HepG2 (cell line): ENCODE data around the gene DCDC2C. TPM values are rescaled to one million over a fixed set of nuclear protein-coding genes. Genes with fewer than 3 reads are reported as not detected.
A peak's percentile ranks its signal among the peaks of the same experiment; 100 is the strongest.

ENCODE experiments used
- BCL6 ChIP-seq: IDR thresholded peaks from 2 replicates; pipeline ENCODE4 v1.6.1; 2016; ENCODE audit warnings: missing genetic modification reagents, missing compliant biosample characterization
- GABPB1 ChIP-seq: IDR thresholded peaks from 2 replicates; pipeline ENCODE4 v1.6.1; 2016; ENCODE audit warnings: mild to moderate bottlenecking, missing genetic modification reagents, moderate library complexity, missing compliant biosample characterization
- HNF4A ChIP-seq: sonication (generic); formaldehyde crosslinking; IDR thresholded peaks from 2 replicates; pipeline ENCODE4 v1.4.0; 2020; ENCODE audit warnings: missing genetic modification reagents
- MAF1 ChIP-seq: sonication (generic); formaldehyde crosslinking; IDR thresholded peaks from 2 replicates; pipeline ENCODE4 v1.5.0; 2020; ENCODE audit warnings: missing genetic modification reagents, borderline replicate concordance
- ZBTB7A ChIP-seq: sonication (generic); formaldehyde crosslinking; IDR thresholded peaks from 2 replicates; pipeline ENCODE4 v1.8.0; 2022; ENCODE audit warnings: mild to moderate bottlenecking, missing genetic modification reagents
- ZNF253 ChIP-seq: sonication (generic); formaldehyde crosslinking; IDR thresholded peaks from 2 replicates; pipeline ENCODE4 v1.8.0; 2022; ENCODE audit warnings: mild to moderate bottlenecking, missing genetic modification reagents, borderline replicate concordance
- ZNF460 ChIP-seq: sonication (generic); formaldehyde crosslinking; IDR thresholded peaks from 2 replicates; pipeline ENCODE4 v1.5.1; 2020; ENCODE audit warnings: missing genetic modification reagents, mild to moderate bottlenecking, borderline replicate concordance
- ZNF552 ChIP-seq: sonication (generic); formaldehyde crosslinking; IDR thresholded peaks from 2 replicates; pipeline ENCODE4 v1.9.0; 2022; ENCODE audit warnings: missing genetic modification reagents, mild to moderate bottlenecking, borderline replicate concordance
- ZNF678 ChIP-seq: sonication (generic); formaldehyde crosslinking; IDR thresholded peaks from 2 replicates; pipeline ENCODE4 v1.4.0; 2020; ENCODE audit warnings: mild to moderate bottlenecking, missing genetic modification reagents
- ZNF788 ChIP-seq: sonication (generic); formaldehyde crosslinking; IDR thresholded peaks from 2 replicates; pipeline ENCODE4 v1.5.0; 2020; ENCODE audit warnings: mild to moderate bottlenecking, missing genetic modification reagents, borderline replicate concordance
- polyA plus RNA-seq, 8 experiments: library from polyadenylated mRNA; depleted of rRNA in 3 of 8; stranded (reverse) in 7 of 8; unstranded in 1 of 8; fragments of >200 nt; fragmentation: Illumina TruSeq in 4 of 8; extraction: Trizol in 4 of 8; gene quantifications; 2 replicates each; pipeline versions ENCODE4 v1.2.1 to v1.2.3, GENCODE V29; 2011 to 2016; ENCODE audit warnings: low read depth in 4 of 8, missing spikeins in 1 of 8, mixed read lengths in 1 of 8; ENCODE audit not compliant: insufficient read depth in 1 of 8
- total RNA-seq, 5 experiments: library from RNA; depleted of rRNA; stranded (reverse); fragments of >200 nt; fragmentation: Illumina TruSeq; extraction: Trizol; gene quantifications; 2 replicates each; pipeline ENCODE4 v1.2.3, GENCODE V29; 2016; ENCODE audit warnings: low read depth in 1 of 5
- TF ChIP-seq, protein P1 (sequence below): sonication (generic); formaldehyde crosslinking; IDR thresholded peaks from 2 replicates; pipeline ENCODE4 v1.5.1; 2020; ENCODE audit warnings: missing genetic modification reagents, mild to moderate bottlenecking, borderline replicate concordance
- TF ChIP-seq, protein P2 (sequence below): sonication (generic); formaldehyde crosslinking; IDR thresholded peaks from 2 replicates; pipeline ENCODE4 v1.4.0; 2020; ENCODE audit warnings: missing genetic modification reagents
- TF ChIP-seq, protein P3 (sequence below): sonication (generic); formaldehyde crosslinking; IDR thresholded peaks from 2 replicates; pipeline ENCODE4 v1.4.0; 2020; ENCODE audit warnings: mild to moderate bottlenecking, missing genetic modification reagents, borderline replicate concordance

The DCDC2C gene
- total and polyA plus RNA-seq, 2 of the 13 experiments (the other 11 are each of a cell fraction or from before 2014, with no cell fraction given) = not detected

DNA sequence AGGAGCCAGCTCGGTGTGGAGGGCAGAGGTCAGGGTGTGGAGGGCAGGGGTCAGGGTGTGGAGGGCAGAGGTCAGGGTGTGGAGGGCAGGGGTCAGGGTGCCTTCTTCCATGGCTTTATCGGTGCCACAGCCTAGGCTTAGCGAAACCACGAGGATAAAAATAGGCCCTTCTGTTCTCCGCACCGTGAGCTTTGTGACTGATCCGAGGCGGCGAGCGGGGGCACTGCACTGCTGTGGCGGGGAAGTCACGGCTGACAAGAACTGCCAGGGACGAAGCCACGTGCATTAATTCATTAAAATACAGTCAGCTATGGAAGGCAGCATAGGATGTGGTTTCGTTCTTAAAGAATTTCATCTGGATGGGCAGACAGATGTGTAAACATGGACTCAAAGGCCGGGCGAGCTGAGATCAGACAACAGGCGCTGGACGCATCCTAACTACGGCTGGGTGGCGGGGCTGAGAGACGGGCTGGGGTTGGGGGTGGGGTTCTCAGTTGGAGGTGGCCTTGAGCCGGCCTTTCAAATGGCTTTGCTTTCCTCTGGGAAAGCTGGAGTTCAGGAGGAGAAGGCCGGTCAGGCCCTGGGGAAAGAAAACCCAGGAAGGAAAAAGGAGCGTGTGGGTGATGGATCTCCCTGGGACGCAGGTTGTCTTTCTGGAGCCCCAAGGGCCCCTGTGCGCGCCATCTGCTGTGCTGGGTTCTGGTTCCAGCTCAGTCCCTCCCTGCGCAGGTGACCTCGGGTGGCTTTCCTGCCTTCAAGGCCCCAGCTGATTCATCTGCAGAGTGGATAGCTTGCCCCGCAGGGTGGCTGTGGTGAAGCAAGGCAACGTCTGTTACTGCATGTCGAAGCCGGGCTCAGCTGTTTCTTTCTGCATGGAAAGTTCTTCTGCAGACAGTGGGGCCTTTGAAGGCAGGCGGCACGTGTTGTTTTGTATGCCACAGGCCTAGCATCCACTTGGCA, 46.3 kb upstream of the DCDC2C start (continued):
- TF ChIP-seq, protein P1, sequence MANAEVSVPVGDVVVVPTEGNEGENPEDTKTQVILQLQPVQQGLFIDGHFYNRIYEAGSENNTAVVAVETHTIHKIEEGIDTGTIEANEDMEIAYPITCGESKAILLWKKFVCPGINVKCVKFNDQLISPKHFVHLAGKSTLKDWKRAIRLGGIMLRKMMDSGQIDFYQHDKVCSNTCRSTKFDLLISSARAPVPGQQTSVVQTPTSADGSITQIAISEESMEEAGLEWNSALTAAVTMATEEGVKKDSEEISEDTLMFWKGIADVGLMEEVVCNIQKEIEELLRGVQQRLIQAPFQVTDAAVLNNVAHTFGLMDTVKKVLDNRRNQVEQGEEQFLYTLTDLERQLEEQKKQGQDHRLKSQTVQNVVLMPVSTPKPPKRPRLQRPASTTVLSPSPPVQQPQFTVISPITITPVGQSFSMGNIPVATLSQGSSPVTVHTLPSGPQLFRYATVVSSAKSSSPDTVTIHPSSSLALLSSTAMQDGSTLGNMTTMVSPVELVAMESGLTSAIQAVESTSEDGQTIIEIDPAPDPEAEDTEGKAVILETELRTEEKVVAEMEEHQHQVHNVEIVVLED (CRISPR knock-in tag) = no peak
- TF ChIP-seq ZNF460 (CRISPR knock-in tag) (no peak), GABPB1 (CRISPR knock-in tag) (peak; percentile 35; the same call in 1 of the 2 replicates), ZNF253 (CRISPR knock-in tag) (0 out of 2 replicates have a peak, but pooled peaks have one; percentile 25), BCL6 (CRISPR knock-in tag) (0 out of 2 replicates have a peak, but pooled peaks have one; percentile 3), ZNF552 (0 out of 2 replicates have a peak, but pooled peaks have one; percentile 25), ZNF678 (0 out of 2 replicates have a peak, but pooled peaks have one; percentile 12), HNF4A (CRISPR knock-in tag) (peak; percentile 59), ZNF788 (peak; percentile 53), ZBTB7A (0 out of 2 replicates have a peak, but pooled peaks have one; percentile 20), MAF1 (CRISPR knock-in tag) (no peak)
- TF ChIP-seq, protein P2, sequence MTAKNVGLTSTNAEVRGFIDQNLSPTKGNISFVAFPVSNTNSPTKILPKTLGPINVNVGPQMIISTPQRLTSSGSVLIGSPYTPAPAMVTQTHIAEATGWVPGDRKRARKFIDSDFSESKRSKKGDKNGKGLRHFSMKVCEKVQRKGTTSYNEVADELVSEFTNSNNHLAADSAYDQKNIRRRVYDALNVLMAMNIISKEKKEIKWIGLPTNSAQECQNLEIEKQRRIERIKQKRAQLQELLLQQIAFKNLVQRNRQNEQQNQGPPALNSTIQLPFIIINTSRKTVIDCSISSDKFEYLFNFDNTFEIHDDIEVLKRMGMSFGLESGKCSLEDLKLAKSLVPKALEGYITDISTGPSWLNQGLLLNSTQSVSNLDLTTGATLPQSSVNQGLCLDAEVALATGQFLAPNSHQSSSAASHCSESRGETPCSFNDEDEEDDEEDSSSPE = no peak
- TF ChIP-seq, protein P3, sequence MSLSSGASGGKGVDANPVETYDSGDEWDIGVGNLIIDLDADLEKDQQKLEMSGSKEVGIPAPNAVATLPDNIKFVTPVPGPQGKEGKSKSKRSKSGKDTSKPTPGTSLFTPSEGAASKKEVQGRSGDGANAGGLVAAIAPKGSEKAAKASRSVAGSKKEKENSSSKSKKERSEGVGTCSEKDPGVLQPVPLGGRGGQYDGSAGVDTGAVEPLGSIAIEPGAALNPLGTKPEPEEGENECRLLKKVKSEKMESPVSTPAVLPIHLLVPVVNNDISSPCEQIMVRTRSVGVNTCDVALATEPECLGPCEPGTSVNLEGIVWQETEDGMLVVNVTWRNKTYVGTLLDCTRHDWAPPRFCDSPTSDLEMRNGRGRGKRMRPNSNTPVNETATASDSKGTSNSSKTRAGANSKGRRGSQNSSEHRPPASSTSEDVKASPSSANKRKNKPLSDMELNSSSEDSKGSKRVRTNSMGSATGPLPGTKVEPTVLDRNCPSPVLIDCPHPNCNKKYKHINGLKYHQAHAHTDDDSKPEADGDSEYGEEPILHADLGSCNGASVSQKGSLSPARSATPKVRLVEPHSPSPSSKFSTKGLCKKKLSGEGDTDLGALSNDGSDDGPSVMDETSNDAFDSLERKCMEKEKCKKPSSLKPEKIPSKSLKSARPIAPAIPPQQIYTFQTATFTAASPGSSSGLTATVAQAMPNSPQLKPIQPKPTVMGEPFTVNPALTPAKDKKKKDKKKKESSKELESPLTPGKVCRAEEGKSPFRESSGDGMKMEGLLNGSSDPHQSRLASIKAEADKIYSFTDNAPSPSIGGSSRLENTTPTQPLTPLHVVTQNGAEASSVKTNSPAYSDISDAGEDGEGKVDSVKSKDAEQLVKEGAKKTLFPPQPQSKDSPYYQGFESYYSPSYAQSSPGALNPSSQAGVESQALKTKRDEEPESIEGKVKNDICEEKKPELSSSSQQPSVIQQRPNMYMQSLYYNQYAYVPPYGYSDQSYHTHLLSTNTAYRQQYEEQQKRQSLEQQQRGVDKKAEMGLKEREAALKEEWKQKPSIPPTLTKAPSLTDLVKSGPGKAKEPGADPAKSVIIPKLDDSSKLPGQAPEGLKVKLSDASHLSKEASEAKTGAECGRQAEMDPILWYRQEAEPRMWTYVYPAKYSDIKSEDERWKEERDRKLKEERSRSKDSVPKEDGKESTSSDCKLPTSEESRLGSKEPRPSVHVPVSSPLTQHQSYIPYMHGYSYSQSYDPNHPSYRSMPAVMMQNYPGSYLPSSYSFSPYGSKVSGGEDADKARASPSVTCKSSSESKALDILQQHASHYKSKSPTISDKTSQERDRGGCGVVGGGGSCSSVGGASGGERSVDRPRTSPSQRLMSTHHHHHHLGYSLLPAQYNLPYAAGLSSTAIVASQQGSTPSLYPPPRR (CRISPR knock-in tag) = peak; percentile 42; the same call in 1 of the 2 replicates
